SU-DHL-6 (cell line): Measurements from ENCODE around the gene TRMU.

ENCODE experiments used
- H2AFZ ChIP-seq: fragments of 200-600 bp; sonication (generic); 2 replicates; pipeline ENCODE4 v1.6.1; 2014; ENCODE audit warnings: low read depth, mild to moderate bottlenecking, moderate library complexity, mixed read lengths, antibody characterized with exemption, low read length; ENCODE audit not compliant: severe bottlenecking
- H3F3A ChIP-seq: fragments of 200-600 bp; shearing (Covaris generic); 2 replicates; pipeline ENCODE4 v1.6.0; 2016; ENCODE audit warnings: antibody characterized with exemption, mild to moderate bottlenecking; ENCODE audit not compliant: insufficient read depth
- H3K27ac ChIP-seq: fragments of 200-600 bp; sonication (generic); 2 replicates; pipeline ENCODE4 v1.5.1; 2016; ENCODE audit warnings: low read depth, mild to moderate bottlenecking, low read length, moderate library complexity, mixed read lengths
- H3K27me3 ChIP-seq: fragments of 200-600 bp; sonication (generic), shearing (Covaris generic); 2 replicates; pipeline ENCODE4 v1.6.0; 2014; ENCODE audit warnings: mild to moderate bottlenecking, low read length
- H3K36me3 ChIP-seq: fragments of 200-600 bp; sonication (generic); 2 replicates; pipeline ENCODE4 v1.6.1; 2014; ENCODE audit warnings: mild to moderate bottlenecking, low read length, mixed read lengths
- H3K4me2 ChIP-seq: fragments of 300-600, 200-600 bp; shearing (Covaris generic), sonication (generic); 2 replicates; pipeline ENCODE4 v1.6.0; 2014; ENCODE audit warnings: low read length, low read depth, mild to moderate bottlenecking; ENCODE audit not compliant: poor library complexity, severe bottlenecking
- H3K4me3 ChIP-seq: fragments of 200-600 bp; sonication (generic); 2 replicates; pipeline ENCODE4 v1.5.1; 2014; ENCODE audit warnings: antibody characterized with exemption, low read length, mild to moderate bottlenecking, mixed read lengths; ENCODE audit not compliant: insufficient read depth, poor library complexity, severe bottlenecking
- H3K79me2 ChIP-seq: fragments of 200-600 bp; sonication (generic); 2 replicates; pipeline ENCODE4 v1.6.1; 2014; ENCODE audit warnings: mild to moderate bottlenecking, low read length, moderate library complexity; ENCODE audit not compliant: insufficient read depth
- H3K9ac ChIP-seq: fragments of 200-600 bp; sonication (generic); 2 replicates; pipeline ENCODE4 v1.7.0; 2014; ENCODE audit warnings: mild to moderate bottlenecking, low read length
- H3K9me2 ChIP-seq: fragments of 200-600 bp; sonication (generic); replicated peaks from 2 replicates; pipeline ENCODE4 v1.6.1; 2014; ENCODE audit warnings: low read length; ENCODE audit not compliant: insufficient read depth
- H3K9me3 ChIP-seq: fragments of 200-600 bp; sonication (generic); 2 replicates; pipeline ENCODE4 v1.6.1; 2014; ENCODE audit warnings: low read length, mixed read lengths; ENCODE audit not compliant: insufficient read depth
- H4K20me1 ChIP-seq: fragments of 200-600 bp; sonication (generic); 2 replicates; pipeline ENCODE4 v1.6.1; 2014; ENCODE audit warnings: low read depth, mild to moderate bottlenecking, antibody characterized with exemption, low read length, moderate library complexity, mixed read lengths
- EZH2phosphoT487 ChIP-seq: fragments of 200-600 bp; sonication (generic), shearing (Covaris generic); conservative IDR thresholded peaks from 2 replicates; pipeline ENCODE4 v1.6.1; 2018; ENCODE audit warnings: mild to moderate bottlenecking, antibody characterized with exemption, low read length, moderate library complexity, mixed read lengths
- TF ChIP-seq, protein P1 (sequence below): fragments of 200-600 bp; sonication (generic); IDR thresholded peaks from one replicate; pipeline ENCODE4 v1.5.1; 2017; ENCODE audit warnings: antibody characterized with exemption, mild to moderate bottlenecking, low read length, moderate library complexity; ENCODE audit not compliant: insufficient read depth, poor library complexity, severe bottlenecking

Gene TRMU

DNA sequence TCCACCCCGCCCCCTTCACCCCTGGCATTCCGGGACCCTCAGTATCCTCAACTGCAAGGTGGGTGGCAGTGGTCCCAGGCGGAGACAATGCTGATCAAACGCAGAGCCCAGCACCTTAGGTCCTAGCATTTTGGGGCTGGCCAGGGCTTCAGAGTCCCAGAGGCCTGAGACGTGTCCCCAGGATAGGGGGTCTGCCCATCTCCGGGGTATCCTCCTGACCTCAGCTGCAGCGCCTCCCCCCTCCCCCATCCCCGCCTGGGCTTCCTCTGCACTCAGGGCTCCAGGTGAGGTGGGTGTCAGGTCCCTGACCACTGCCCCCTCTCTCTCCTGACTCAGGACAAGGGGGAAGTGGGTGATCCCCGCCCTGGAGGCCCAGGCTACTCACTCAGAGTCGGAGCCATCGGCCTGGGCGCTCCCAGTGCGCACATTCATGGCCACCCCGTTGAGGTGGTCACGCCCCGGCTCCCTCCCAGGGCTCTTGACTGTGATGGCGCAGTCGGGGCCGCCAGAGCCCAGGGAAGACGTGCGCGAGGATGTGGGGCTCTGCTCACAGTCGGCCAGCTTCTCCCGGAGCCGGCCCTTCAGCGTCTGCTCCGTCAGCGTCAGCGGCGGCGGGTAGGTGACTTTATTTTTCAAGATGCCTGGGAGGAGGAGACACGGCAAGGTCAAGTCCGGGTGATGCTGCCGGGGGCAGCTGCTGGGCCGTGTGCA is 28.3 kb downstream of the TRMU start:
- Histone ChIP-seq H3K9ac (no peak overlapping the region), H3K9me2 (no peaks in the 10 kb centered on the region), H3K4me2 (no peak overlapping the region), H2AFZ (no peak overlapping the region), H3K79me2 (no peaks in the 10 kb centered on the region), H3K9me3 (no peaks in the 10 kb centered on the region), H4K20me1 (no peaks in the 10 kb centered on the region), H3F3A (peaks cover 11% of the 10 kb centered on the region), H3K27me3 (no peaks in the 10 kb centered on the region), H3K27ac (no peak overlapping the region), H3K4me3 (no peak overlapping the region), H3K36me3 (no peaks in the 10 kb centered on the region)
- TF ChIP-seq, protein P1, sequence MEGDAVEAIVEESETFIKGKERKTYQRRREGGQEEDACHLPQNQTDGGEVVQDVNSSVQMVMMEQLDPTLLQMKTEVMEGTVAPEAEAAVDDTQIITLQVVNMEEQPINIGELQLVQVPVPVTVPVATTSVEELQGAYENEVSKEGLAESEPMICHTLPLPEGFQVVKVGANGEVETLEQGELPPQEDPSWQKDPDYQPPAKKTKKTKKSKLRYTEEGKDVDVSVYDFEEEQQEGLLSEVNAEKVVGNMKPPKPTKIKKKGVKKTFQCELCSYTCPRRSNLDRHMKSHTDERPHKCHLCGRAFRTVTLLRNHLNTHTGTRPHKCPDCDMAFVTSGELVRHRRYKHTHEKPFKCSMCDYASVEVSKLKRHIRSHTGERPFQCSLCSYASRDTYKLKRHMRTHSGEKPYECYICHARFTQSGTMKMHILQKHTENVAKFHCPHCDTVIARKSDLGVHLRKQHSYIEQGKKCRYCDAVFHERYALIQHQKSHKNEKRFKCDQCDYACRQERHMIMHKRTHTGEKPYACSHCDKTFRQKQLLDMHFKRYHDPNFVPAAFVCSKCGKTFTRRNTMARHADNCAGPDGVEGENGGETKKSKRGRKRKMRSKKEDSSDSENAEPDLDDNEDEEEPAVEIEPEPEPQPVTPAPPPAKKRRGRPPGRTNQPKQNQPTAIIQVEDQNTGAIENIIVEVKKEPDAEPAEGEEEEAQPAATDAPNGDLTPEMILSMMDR = no peak
- no peak for TF ChIP-seq EZH2phosphoT487

DNA sequence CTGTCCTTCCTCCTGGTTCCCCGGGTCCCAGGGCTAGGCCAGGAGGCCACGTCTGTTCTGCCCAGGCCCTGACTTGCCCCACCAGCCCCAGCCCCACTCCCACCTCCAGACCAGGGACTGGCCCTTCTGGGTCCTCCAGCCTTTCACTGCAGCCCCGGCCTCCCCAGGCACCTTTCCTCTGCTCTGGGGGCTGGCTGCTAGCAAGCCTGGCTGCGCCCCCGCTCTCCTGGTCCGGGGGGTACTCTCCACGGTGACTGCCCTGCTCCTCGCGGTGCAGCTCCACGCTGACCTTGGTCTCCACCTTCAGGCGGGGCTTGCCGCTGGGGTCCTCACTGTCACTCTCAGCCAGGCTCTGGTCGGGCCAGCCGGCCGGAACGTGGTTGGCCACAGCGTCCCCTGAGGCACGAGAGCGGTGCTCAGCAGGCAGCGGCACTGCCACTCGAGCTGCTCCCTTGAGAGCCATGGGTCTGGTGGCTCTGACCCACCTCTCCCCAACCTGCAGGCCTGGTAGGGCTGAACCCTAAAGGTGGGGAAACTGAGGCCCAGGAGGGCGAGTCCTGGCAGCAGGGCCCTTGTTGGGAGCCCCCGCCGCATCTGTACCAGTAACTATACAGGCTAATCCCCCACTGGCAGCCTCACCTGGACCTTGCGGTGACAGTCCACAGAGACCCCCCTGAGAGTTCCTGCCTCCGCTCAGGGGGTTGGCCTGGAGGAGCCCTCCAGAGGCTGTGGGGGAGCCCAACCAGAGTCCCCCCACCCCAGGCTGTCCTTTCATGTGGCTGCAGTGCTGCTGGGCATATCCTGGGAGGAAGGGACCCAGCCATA is 29.0 kb downstream of the TRMU start:
- Histone ChIP-seq H2AFZ (no peak overlapping the region), H3K4me2 (no peak overlapping the region), H3K79me2 (no peaks in the 10 kb centered on the region), H4K20me1 (no peaks in the 10 kb centered on the region), H3K4me3 (no peak overlapping the region), H3K9me2 (no peaks in the 10 kb centered on the region), H3K9me3 (no peaks in the 10 kb centered on the region), H3K27ac (no peak overlapping the region), H3K9ac (no peak overlapping the region), H3K36me3 (no peaks in the 10 kb centered on the region), H3F3A (peaks cover 11% of the 10 kb centered on the region), H3K27me3 (no peaks in the 10 kb centered on the region)
- no peak for TF ChIP-seq EZH2phosphoT487
- TF ChIP-seq, protein P1 = no peak

DNA sequence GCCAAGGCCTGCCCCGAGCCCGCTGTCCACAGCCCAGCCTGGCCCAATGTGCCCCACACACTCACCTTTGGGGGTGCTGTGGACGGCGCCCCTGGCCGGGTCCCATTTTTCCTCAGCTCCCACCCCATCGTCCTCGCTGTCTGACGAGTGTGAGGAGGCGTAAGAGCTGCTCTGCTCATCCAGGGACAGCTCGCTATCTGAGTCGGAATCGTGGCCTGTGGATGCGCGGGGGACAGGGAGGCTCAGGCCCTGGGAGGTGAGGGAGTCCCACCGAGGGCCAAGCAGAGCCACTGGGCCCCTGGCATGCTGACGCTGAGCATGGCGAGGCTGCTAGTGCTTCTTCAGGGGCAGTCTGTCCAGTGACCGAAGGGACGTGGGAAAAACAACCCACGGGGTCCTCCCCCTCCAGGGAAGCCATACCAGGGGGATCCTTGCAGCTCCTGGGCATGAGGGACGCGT is 29.7 kb downstream of the TRMU start:
- Histone ChIP-seq H3K9ac (no peak overlapping the region), H3K27me3 (no peaks in the 10 kb centered on the region), H4K20me1 (no peaks in the 10 kb centered on the region), H3K27ac (no peak overlapping the region), H3K4me3 (no peak overlapping the region), H3F3A (peaks cover 10% of the 10 kb centered on the region), H3K9me2 (no peaks in the 10 kb centered on the region), H3K79me2 (no peaks in the 10 kb centered on the region), H2AFZ (no peak overlapping the region), H3K36me3 (no peaks in the 10 kb centered on the region), H3K4me2 (no peak overlapping the region), H3K9me3 (no peaks in the 10 kb centered on the region)
- TF ChIP-seq, protein P1 = no peak
- TF ChIP-seq EZH2phosphoT487 = no peak
